Measurements from ENCODE around the gene KCNF1.

The KCNF1 gene

GRCh38 chr2:10876963-10877362 is 34.8 kb upstream of the KCNF1 start:
- DNase-seq (ENCODE audit: low spot score in 2 of 2) (no peak), ATAC-seq (no peak)
- Mint-ChIP-seq H3K27ac (no peak overlapping the region), H3K4me1 (peaks cover 6% of the 10 kb centered on the region), H3K4me3 (no peak overlapping the region), H3K36me3 (no peaks in the 10 kb centered on the region), H3K9me3 (peaks cover 7% of the 10 kb centered on the region)

GRCh38 chr2:10877651-10878111 is 34.1 kb upstream of the KCNF1 start:
- Mint-ChIP-seq H3K4me1 (peaks cover 6% of the 10 kb centered on the region), H3K4me3 (no peak overlapping the region), H3K36me3 (no peaks in the 10 kb centered on the region), H3K9me3 (no peaks in the 10 kb centered on the region), H3K27ac (no peak overlapping the region)
- DNase-seq (ENCODE audit: low spot score in 2 of 2), result no peak
- ATAC-seq, result no peak

- Mint-ChIP-seq H3K27ac (no peak overlapping the region), H3K9me3 (no peaks in the 10 kb centered on the region), H3K4me1 (peaks cover 6% of the 10 kb centered on the region), H3K36me3 (no peaks in the 10 kb centered on the region), H3K4me3 (no peak overlapping the region)
- DNase-seq (ENCODE audit: low spot score in 2 of 2), result no peak
- no peak for ATAC-seq
Observed at GRCh38 chr2:10878268-10878915, 33.3 kb upstream of the KCNF1 start.

- ATAC-seq (no peak), DNase-seq (ENCODE audit: low spot score in 2 of 2) (no peak)
- H3K4me1 Mint-ChIP-seq, result peaks cover 2% of the 10 kb centered on the region
- no peak overlapping the region for H3K4me3 Mint-ChIP-seq
- no peaks in the 10 kb centered on the region for H3K36me3 Mint-ChIP-seq
- no peaks in the 10 kb centered on the region for H3K9me3 Mint-ChIP-seq
- no peak overlapping the region for H3K27ac Mint-ChIP-seq
Observed at GRCh38 chr2:10879159-10879558, 32.6 kb upstream of the KCNF1 start.

GRCh38 chr2:10879624-10880585 is 31.8 kb upstream of the KCNF1 start:
- no peaks in the 10 kb centered on the region for H3K9me3 Mint-ChIP-seq
- H3K4me3 Mint-ChIP-seq, result no peak overlapping the region
- no peak for DNase-seq (ENCODE audit: low spot score in 2 of 2)
- no peak overlapping the region for H3K27ac Mint-ChIP-seq
- H3K4me1 Mint-ChIP-seq, result no peaks in the 10 kb centered on the region
- H3K36me3 Mint-ChIP-seq, result no peaks in the 10 kb centered on the region
- no peak for ATAC-seq

GRCh38 chr2:10880586-10881321 is 31.0 kb upstream of the KCNF1 start:
- H3K9me3 Mint-ChIP-seq, result no peaks in the 10 kb centered on the region
- no peaks in the 10 kb centered on the region for H3K4me1 Mint-ChIP-seq
- no peaks in the 10 kb centered on the region for H3K36me3 Mint-ChIP-seq
- ATAC-seq (no peak), DNase-seq (ENCODE audit: low spot score in 2 of 2) (no peak)
- H3K4me3 Mint-ChIP-seq, result no peak overlapping the region
- no peak overlapping the region for H3K27ac Mint-ChIP-seq

- ATAC-seq (no peak), DNase-seq (ENCODE audit: low spot score in 2 of 2) (no peak)
- Mint-ChIP-seq H3K9me3 (no peaks in the 10 kb centered on the region), H3K4me1 (no peaks in the 10 kb centered on the region), H3K36me3 (no peaks in the 10 kb centered on the region), H3K27ac (no peak overlapping the region), H3K4me3 (no peak overlapping the region)
Observed at GRCh38 chr2:10882568-10882967, 29.2 kb upstream of the KCNF1 start.

- no peak for ATAC-seq
- no peaks in the 10 kb centered on the region for H3K36me3 Mint-ChIP-seq
- H3K4me1 Mint-ChIP-seq, result no peaks in the 10 kb centered on the region
- H3K27ac Mint-ChIP-seq, result no peak overlapping the region
- no peaks in the 10 kb centered on the region for H3K9me3 Mint-ChIP-seq
- no peak for DNase-seq (ENCODE audit: low spot score in 2 of 2)
- H3K4me3 Mint-ChIP-seq, result no peak overlapping the region
Observed at GRCh38 chr2:10883066-10883465, 28.7 kb upstream of the KCNF1 start.

- Mint-ChIP-seq H3K36me3 (no peaks in the 10 kb centered on the region), H3K9me3 (no peaks in the 10 kb centered on the region), H3K27ac (no peak overlapping the region), H3K4me3 (no peak overlapping the region), H3K4me1 (no peaks in the 10 kb centered on the region)
- no peak for DNase-seq (ENCODE audit: low spot score in 2 of 2)
- no peak for ATAC-seq
Observed at GRCh38 chr2:10883801-10884478, 27.8 kb upstream of the KCNF1 start.

GRCh38 chr2:10884574-10884975 is 27.2 kb upstream of the KCNF1 start:
- Mint-ChIP-seq H3K36me3 (no peaks in the 10 kb centered on the region), H3K4me1 (no peaks in the 10 kb centered on the region), H3K4me3 (no peak overlapping the region), H3K9me3 (no peaks in the 10 kb centered on the region), H3K27ac (no peak overlapping the region)
- DNase-seq (ENCODE audit: low spot score in 2 of 2) (no peak), ATAC-seq (no peak)

GRCh38 chr2:10885094-10885860 is 26.5 kb upstream of the KCNF1 start:
- Mint-ChIP-seq H3K9me3 (no peaks in the 10 kb centered on the region), H3K36me3 (no peaks in the 10 kb centered on the region), H3K27ac (no peak overlapping the region), H3K4me1 (no peaks in the 10 kb centered on the region), H3K4me3 (no peak overlapping the region)
- DNase-seq (ENCODE audit: low spot score in 2 of 2) (no peak), ATAC-seq (no peak)

GRCh38 chr2:10887476-10887875 is 24.3 kb upstream of the KCNF1 start:
- ATAC-seq (no peak), DNase-seq (ENCODE audit: low spot score in 2 of 2) (no peak)
- Mint-ChIP-seq H3K27ac (no peak overlapping the region), H3K36me3 (no peaks in the 10 kb centered on the region), H3K4me3 (no peak overlapping the region), H3K9me3 (no peaks in the 10 kb centered on the region), H3K4me1 (no peaks in the 10 kb centered on the region)

- ATAC-seq (no peak), DNase-seq (ENCODE audit: low spot score in 2 of 2) (no peak)
- no peak overlapping the region for H3K27ac Mint-ChIP-seq
- no peaks in the 10 kb centered on the region for H3K4me1 Mint-ChIP-seq
- no peaks in the 10 kb centered on the region for H3K9me3 Mint-ChIP-seq
- no peaks in the 10 kb centered on the region for H3K36me3 Mint-ChIP-seq
- no peak overlapping the region for H3K4me3 Mint-ChIP-seq
Observed at GRCh38 chr2:10889651-10890215, 22.0 kb upstream of the KCNF1 start.

- Mint-ChIP-seq H3K9me3 (no peaks in the 10 kb centered on the region), H3K4me3 (no peak overlapping the region), H3K36me3 (no peaks in the 10 kb centered on the region), H3K27ac (no peak overlapping the region), H3K4me1 (no peaks in the 10 kb centered on the region)
- ATAC-seq, result no peak
- DNase-seq (ENCODE audit: low spot score in 2 of 2), result no peak
Observed at GRCh38 chr2:10890706-10891270, 20.9 kb upstream of the KCNF1 start.

Data from stimulated activated effector memory CD8-positive, alpha-beta T cell treated with anti-CD3 and anti-CD28 coated beads, Interleukin-12 subunit alpha, Interleukin-12 subunit beta, amount 100 ng/mL, for 72 hours (primary cell).